Loucy (cell line): Measurements from ENCODE around the gene GJC1.

Source experiments
- H2AFZ ChIP-seq: fragments of 200-600 bp; sonication (generic); 2 replicates; pipeline ENCODE4 v1.6.0; 2016; ENCODE audit warnings: antibody characterized with exemption, mild to moderate bottlenecking, low read length, moderate library complexity
- H3F3A ChIP-seq: fragments of 200-600 bp; 2 replicates; pipeline ENCODE4 v1.6.0; 2016; ENCODE audit warnings: antibody characterized with exemption, low read depth, mild to moderate bottlenecking
- H3K27me3 ChIP-seq: fragments of 200-600 bp; sonication (generic); 2 replicates; pipeline ENCODE4 v1.6.1; 2014; ENCODE audit warnings: low read length, mild to moderate bottlenecking; ENCODE audit not compliant: insufficient read depth, poor library complexity, severe bottlenecking
- H3K36me3 ChIP-seq: fragments of 200-600 bp; sonication (generic); 2 replicates; pipeline ENCODE4 v1.6.1; 2016; ENCODE audit warnings: low read length; ENCODE audit not compliant: insufficient read depth
- H3K4me1 ChIP-seq: fragments of 200-600 bp; sonication (generic); 2 replicates; pipeline ENCODE4 v1.5.1; 2014; ENCODE audit warnings: low read length, mild to moderate bottlenecking; ENCODE audit not compliant: insufficient read depth, poor library complexity, severe bottlenecking
- H3K4me2 ChIP-seq: fragments of 200-600 bp; sonication (generic); 2 replicates; pipeline ENCODE4 v1.6.0; 2014; ENCODE audit warnings: antibody characterized with exemption, low read length, low read depth, mild to moderate bottlenecking; ENCODE audit not compliant: poor library complexity, severe bottlenecking
- H3K4me3 ChIP-seq: fragments of 200-600 bp; sonication (generic); 2 replicates; pipeline ENCODE4 v1.5.1; 2014; ENCODE audit warnings: low read length, mild to moderate bottlenecking, mixed read lengths; ENCODE audit not compliant: poor library complexity, severe bottlenecking
- H3K79me2 ChIP-seq: fragments of 200-600 bp; sonication (generic); 2 replicates; pipeline ENCODE4 v1.6.1; 2014; ENCODE audit warnings: low read length; ENCODE audit not compliant: insufficient read depth
- H3K9ac ChIP-seq: fragments of 200-600 bp; sonication (generic); 2 replicates; pipeline ENCODE4 v1.6.0; 2014; ENCODE audit warnings: mild to moderate bottlenecking, low read depth, low read length, moderate library complexity; ENCODE audit not compliant: poor library complexity, severe bottlenecking
- H3K9me2 ChIP-seq: fragments of 200-600 bp; sonication (generic); replicated peaks from 2 replicates; pipeline ENCODE4 v1.6.1; 2016; ENCODE audit warnings: low read depth, low read length, mixed read lengths
- H3K9me3 ChIP-seq: fragments of 200-600 bp; sonication (generic); 2 replicates; pipeline ENCODE4 v1.6.1; 2014; ENCODE audit warnings: mild to moderate bottlenecking, antibody characterized with exemption, low read length, low read depth; ENCODE audit not compliant: insufficient read depth
- H4K20me1 ChIP-seq: fragments of 200-600 bp; sonication (generic); 2 replicates; pipeline ENCODE4 v1.6.0; 2014; ENCODE audit warnings: antibody characterized with exemption, low read length, mild to moderate bottlenecking; ENCODE audit not compliant: insufficient read depth, poor library complexity, severe bottlenecking
- CTCF ChIP-seq: fragments of 200-600 bp; sonication (generic); conservative IDR thresholded peaks from 2 replicates; pipeline ENCODE4 v1.5.1; 2014; ENCODE audit warnings: mild to moderate bottlenecking, antibody characterized with exemption, low read length
- EZH2phosphoT487 ChIP-seq: fragments of 200-600 bp; IDR thresholded peaks from 2 replicates; pipeline ENCODE4 v1.6.1; 2018; ENCODE audit warnings: antibody characterized with exemption, mild to moderate bottlenecking, moderate library complexity, borderline replicate concordance

Gene GJC1

GRCh38 chr17:44842748-44843147, 12.7 kb upstream of the GJC1 start:
- Histone ChIP-seq H3K9ac (no peak overlapping the region), H3K4me1 (peaks cover 7% of the 10 kb centered on the region), H3K9me2 (no peaks in the 10 kb centered on the region), H3F3A (no peaks in the 10 kb centered on the region), H4K20me1 (no peaks in the 10 kb centered on the region), H3K4me3 (no peak overlapping the region), H3K4me2 (no peak overlapping the region), H3K36me3 (no peaks in the 10 kb centered on the region), H2AFZ (no peak overlapping the region), H3K9me3 (no peaks in the 10 kb centered on the region), H3K79me2 (no peaks in the 10 kb centered on the region), H3K27me3 (no peaks in the 10 kb centered on the region)
- no peak for TF ChIP-seq CTCF
- TF ChIP-seq EZH2phosphoT487 = no peak

DNA sequence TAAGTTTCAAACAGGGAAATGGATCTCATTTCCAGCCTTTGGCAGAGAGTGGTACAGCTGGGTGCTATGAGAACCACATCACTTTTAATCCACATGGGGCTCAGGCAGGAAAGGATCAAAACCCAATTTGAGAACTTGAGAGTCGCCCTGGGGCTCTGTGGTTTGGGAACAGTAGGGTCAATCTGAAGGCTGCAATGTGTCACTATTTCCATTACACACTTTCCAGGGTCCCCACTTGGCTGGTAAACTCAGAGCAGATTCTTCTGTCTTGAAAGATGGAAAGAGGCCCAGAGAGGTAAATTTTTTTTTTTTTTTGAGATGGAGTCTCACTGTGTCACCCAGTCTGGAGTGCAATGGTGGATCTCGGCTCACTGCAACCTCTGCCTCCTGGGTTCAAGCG, 10.8 kb upstream of the GJC1 start:
- Histone ChIP-seq H3K79me2 (no peaks in the 10 kb centered on the region), H3K4me1 (peaks cover 7% of the 10 kb centered on the region), H3K9me3 (no peaks in the 10 kb centered on the region), H3K27me3 (no peaks in the 10 kb centered on the region), H4K20me1 (no peaks in the 10 kb centered on the region), H2AFZ (no peak overlapping the region), H3K4me2 (no peak overlapping the region), H3F3A (no peaks in the 10 kb centered on the region), H3K9ac (no peak overlapping the region), H3K4me3 (no peak overlapping the region), H3K36me3 (no peaks in the 10 kb centered on the region), H3K9me2 (no peaks in the 10 kb centered on the region)
- TF ChIP-seq CTCF (no peak), EZH2phosphoT487 (no peak)

- Histone ChIP-seq H4K20me1 (no peaks in the 10 kb centered on the region), H3K4me1 (peaks cover 7% of the 10 kb centered on the region), H3F3A (no peaks in the 10 kb centered on the region), H3K36me3 (no peaks in the 10 kb centered on the region), H3K9ac (no peak overlapping the region), H3K4me2 (no peak overlapping the region), H3K79me2 (no peaks in the 10 kb centered on the region), H2AFZ (no peak overlapping the region), H3K9me2 (no peaks in the 10 kb centered on the region), H3K27me3 (no peaks in the 10 kb centered on the region), H3K9me3 (no peaks in the 10 kb centered on the region), H3K4me3 (no peak overlapping the region)
- TF ChIP-seq EZH2phosphoT487 = no peak
- TF ChIP-seq CTCF = no peak
These were observed 10.2 kb upstream of the GJC1 start for GRCh38 chr17:44840274-44840673.
